Measurements from ENCODE around the gene ACTR1A.

DNA sequence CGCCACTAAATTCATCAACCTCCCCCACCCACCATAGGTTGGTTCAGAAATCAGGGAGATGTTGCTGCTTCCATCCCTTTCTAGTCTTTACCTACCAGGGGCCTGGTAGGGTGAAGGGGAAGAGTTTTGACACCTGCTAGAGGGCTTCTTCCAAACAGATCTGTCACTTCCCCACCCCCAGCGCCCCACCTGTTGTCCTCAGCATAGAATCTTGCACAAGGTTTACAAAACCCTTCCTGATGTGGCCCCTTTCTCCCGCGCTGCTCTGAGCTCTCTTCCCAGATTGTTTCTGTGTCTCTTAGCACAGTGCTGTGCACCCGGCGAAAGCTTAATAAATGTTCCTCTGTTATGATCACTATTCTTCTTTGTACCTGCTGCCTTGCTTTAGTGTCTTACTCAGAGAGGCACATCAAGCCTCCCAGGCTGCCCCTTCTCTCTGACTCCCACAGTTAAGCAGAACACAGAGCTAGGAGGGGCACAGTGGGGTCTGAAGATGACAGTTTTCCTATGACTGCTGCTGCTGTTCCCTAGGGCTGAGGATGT is 39.9 kb downstream of the ACTR1A start:
- TF ChIP-seq SP1 (CRISPR knock-in tag; IDR thresholded peaks at IDR 0.05) (no peak), SMC3 (conservative IDR thresholded peaks at IDR 0.05; ENCODE audit: insufficient read depth, low read depth, low read length) (no peak), ZNF23 (CRISPR knock-in tag; IDR thresholded peaks at IDR 0.05) (no peak), RFX5 (IDR thresholded peaks at IDR 0.05; ENCODE audit: low read depth, low read length) (no peak)
- TF ChIP-seq, protein P1, sequence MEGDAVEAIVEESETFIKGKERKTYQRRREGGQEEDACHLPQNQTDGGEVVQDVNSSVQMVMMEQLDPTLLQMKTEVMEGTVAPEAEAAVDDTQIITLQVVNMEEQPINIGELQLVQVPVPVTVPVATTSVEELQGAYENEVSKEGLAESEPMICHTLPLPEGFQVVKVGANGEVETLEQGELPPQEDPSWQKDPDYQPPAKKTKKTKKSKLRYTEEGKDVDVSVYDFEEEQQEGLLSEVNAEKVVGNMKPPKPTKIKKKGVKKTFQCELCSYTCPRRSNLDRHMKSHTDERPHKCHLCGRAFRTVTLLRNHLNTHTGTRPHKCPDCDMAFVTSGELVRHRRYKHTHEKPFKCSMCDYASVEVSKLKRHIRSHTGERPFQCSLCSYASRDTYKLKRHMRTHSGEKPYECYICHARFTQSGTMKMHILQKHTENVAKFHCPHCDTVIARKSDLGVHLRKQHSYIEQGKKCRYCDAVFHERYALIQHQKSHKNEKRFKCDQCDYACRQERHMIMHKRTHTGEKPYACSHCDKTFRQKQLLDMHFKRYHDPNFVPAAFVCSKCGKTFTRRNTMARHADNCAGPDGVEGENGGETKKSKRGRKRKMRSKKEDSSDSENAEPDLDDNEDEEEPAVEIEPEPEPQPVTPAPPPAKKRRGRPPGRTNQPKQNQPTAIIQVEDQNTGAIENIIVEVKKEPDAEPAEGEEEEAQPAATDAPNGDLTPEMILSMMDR (IDR thresholded peaks at IDR 0.05 in 2 of 3, conservative IDR thresholded peaks at IDR 0.05 in 1 of 3; ENCODE audit: insufficient read depth in 2 of 3, low read depth in 1 of 3, low read length in 3 of 3): no peak
